C4-2B (cell line): Measurements from ENCODE around the gene LRRFIP1.

ENCODE experiments used
- ZFX ChIP-seq: fragments of 450-650 bp; IDR thresholded peaks from 2 replicates; pipeline ENCODE4 v1.6.1; 2017
- TF ChIP-seq, protein P1 (sequence below): fragments of 450-650 bp; conservative IDR thresholded peaks from 2 replicates; pipeline ENCODE4 v1.5.1; 2017; ENCODE audit warnings: mild to moderate bottlenecking

DNA sequence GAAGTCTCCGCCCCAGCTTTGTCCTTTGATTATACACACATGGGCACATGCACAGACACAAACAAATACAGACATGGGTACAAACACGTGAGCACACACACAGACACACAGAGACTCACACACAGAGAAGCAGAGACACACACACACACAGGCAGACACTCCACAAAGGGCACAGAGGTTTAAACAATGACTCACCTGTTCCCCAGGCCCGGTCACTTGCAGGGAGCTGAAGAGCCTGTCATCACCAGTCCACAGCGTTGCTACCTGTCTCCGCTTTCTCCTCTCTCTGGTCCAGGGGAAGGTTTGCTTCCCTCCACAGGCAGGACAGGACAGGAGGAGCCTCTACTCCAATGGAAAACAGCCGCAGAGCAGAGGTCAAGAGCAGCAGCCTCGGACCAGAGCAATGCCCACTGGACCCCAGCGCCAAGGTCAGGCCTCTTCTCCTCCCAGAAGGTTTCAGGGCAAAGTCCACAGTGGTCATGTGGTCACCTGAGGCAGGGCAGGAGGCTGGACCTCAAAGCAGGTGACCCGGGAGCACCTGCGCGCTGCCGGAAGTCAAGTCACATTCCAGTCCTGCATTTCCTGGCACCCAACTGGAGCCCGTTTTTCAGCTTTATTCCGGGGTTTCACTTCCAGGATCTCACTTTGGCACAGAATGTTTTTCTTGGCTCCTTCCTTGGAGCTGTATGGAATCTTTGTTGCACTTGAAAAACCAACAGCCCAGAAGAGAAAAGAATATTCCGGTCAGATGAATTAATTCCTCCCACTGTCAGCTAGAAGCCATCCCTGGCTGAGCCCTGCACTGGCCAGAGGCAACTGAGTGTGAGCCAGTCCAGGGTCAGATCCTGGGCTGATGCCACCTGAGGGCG lies 36.9 kb upstream of the LRRFIP1 start, which contains the start of gene RAB17:
- TF ChIP-seq, protein P1, sequence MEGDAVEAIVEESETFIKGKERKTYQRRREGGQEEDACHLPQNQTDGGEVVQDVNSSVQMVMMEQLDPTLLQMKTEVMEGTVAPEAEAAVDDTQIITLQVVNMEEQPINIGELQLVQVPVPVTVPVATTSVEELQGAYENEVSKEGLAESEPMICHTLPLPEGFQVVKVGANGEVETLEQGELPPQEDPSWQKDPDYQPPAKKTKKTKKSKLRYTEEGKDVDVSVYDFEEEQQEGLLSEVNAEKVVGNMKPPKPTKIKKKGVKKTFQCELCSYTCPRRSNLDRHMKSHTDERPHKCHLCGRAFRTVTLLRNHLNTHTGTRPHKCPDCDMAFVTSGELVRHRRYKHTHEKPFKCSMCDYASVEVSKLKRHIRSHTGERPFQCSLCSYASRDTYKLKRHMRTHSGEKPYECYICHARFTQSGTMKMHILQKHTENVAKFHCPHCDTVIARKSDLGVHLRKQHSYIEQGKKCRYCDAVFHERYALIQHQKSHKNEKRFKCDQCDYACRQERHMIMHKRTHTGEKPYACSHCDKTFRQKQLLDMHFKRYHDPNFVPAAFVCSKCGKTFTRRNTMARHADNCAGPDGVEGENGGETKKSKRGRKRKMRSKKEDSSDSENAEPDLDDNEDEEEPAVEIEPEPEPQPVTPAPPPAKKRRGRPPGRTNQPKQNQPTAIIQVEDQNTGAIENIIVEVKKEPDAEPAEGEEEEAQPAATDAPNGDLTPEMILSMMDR = no peak
- TF ChIP-seq ZFX = no peak
